Putamen (tissue), 1 donor: ENCODE measurements around the gene HPN.
A peak's percentile ranks its signal among the peaks of the same experiment; 100 is the strongest.
"Not testable (repeated sequence)": the region's sequence is repeated elsewhere in the genome, so short reads cannot be mapped to it uniquely, and the experiment has no call there.

Experiments used
- DNase-seq: peaks from one replicate; pipeline ENCODE4 v3.0.0-alpha.2; 2016; ENCODE audit warnings: low spot score

The HPN gene

DNA sequence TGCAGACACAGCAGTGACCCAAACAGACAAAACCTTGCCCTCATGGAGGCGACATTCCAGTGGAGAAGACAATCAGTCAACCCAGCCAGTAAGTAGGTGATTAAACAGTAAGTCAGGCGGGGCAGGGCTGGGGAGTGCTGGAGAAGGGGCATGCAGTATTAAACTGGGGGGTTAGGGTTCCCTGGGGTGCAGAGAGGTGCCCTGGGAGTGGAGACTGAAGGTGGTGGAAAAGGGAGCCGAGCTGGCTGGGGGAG is 42.9 kb downstream of the HPN start:
- no peak for DNase-seq

DNA sequence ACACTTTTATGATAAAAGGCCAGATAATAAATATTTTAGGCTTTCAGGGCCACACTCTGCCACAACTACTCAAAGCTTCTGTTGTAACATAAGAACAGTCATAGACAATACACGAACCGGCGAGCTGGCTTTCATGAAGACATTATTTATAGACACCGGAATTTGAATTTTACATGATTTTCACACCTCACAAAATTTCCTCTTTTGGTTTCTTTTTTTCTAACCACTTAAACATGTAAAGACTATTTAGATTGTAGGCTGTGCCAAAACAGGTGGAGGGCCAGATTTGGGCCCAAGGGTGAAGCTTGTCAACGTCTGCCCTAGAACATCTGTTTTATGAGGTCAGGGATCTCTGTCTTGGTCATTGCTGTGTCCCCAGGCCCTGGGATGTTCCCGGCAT is 44.4 kb downstream of the HPN start:
- no peak for DNase-seq

DNA sequence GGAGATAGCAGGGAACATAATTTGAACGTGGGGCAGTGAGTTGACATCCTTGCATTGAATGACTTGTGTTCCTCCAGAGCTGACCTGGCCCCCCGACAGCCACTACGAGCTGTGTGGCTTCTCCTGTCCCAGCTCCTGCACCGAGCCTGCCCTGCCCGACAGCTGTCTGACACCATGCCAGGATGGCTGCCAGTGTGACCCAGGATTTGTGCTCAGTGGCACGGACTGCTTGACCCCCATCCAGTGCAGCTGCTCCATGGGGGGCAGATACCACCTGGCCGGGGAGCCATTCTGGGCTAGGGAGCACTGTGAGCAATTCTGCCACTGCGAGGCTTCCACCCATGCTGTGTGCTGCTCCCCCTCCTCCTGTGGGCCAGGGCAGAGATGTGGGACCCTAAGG is 44.9 kb downstream of the HPN start:
- DNase-seq: no peak

GRCh38 chr19:35087393-35087792 is 45.9 kb downstream of the HPN start:
- DNase-seq: no peak

- no peak for DNase-seq
Observed at GRCh38 chr19:35088131-35088913, 46.8 kb downstream of the HPN start.

- DNase-seq: no peak
Observed at GRCh38 chr19:35089554-35089953, 48.0 kb downstream of the HPN start.

GRCh38 chr19:35090160-35090505 is 48.6 kb downstream of the HPN start:
- DNase-seq: no peak

- peak; percentile 64 for DNase-seq
Observed at GRCh38 chr19:35090506-35091214, 49.1 kb downstream of the HPN start.

GRCh38 chr19:35093430-35093829 is 51.9 kb downstream of the HPN start:
- no peak for DNase-seq

- no peak for DNase-seq
Observed at GRCh38 chr19:35093941-35094647, 52.6 kb downstream of the HPN start.

DNA sequence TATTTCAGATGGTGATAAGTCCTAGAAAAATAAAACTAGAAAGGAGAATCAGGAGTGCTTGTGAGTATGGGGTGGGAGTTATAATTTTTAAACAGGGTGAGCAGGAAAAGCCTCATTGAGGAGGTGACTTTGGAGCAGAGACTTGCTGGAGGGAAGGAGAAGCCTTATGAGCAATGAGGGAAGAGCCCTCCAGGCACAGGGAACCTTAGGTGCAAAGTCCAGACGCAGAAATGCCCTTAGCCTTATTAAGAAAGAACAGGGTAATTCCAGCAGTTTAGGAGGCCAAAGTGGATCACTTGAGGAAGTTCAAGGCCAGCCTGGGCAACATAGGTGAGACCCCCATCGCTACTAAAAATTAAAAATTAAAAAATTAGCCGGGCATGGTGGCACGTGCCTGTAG is 53.1 kb downstream of the HPN start:
- no peak for DNase-seq

DNA sequence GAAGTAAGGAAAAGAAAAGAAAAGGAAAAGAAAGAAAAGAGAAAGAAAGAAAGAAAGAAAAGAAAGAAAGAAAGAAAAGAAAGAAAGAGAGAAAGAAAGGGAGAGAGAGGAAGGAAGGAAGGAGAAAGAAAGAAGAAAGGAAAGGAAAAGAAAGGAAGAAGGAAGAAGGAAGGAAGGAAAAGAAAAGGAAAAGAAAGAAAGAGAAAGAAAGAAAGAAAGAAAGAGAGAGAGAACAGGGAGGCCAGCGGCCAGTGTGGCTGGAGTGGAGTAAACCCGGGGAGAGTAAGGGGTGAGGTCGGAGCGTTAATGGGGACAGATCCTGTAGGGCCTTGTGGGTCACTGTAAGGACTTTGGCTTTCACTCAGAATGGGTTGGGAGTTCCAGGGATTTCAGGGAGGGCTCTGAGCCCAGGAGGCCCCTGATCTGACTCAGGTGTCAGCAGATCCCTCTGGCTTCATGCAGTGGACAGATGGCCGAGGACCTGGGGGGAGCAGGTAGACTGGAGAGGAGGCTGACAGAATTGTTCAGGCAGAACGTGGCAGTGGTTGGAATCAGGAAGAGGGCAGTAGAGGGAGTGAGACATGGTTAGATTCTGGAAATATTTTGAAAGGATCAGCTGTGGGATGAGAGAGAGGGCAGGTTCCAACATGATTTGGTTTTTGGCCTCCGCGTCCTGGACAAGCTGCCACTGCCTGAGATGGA is 54.3 kb downstream of the HPN start:
- DNase-seq: no peak

DNA sequence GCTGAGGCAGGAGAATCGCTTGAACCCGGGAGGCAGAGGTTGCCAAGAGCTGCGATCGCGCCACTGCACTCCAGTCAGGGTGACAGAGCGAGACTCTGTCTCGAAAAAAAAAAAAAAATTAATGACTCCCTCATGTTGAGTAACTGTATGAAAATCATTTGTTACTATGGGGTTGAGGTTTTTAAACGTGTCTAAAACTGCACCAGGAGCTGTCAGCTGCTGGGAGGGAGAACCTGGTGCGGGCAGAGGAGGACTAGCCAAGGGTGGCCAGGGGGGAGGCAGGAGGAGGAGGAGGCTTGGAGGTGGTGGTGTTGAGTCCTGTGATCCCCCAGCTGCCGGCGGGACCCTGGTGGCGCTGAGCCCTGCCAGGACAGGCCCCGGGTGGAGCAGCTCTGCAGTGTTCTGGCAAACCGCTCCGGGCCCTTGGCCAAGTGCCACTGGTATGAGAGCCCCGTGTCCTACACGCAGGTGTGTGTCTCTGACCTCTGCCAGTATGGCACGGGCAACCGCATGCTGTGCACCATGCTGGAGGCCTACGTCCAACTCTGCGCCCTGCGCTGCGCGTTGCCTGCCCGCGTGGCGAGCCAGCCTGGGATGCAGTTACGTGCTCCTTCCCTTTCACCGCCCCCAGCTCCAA is 57.0 kb downstream of the HPN start:
- no peak for DNase-seq

GRCh38 chr19:35099155-35099896 is 57.8 kb downstream of the HPN start:
- no peak for DNase-seq

DNA sequence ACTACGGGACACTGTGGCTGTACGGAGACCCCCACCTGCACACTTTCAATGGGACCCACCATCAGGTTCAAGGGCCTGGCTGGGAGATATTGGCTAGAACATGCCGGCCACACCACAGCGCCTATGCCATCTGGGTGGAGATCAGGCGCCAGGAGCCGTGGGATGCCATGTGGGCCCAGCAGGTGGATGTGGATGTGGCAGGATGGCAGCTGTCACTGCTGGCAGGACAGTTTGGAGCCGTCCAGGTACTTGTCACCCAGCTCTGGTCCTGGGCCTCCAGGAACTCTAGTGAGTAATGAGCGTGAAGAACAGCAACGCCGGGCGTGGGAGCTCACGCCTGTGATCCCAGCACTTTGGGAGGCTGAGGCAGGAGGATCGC is 58.4 kb downstream of the HPN start:
- no peak for DNase-seq

DNA sequence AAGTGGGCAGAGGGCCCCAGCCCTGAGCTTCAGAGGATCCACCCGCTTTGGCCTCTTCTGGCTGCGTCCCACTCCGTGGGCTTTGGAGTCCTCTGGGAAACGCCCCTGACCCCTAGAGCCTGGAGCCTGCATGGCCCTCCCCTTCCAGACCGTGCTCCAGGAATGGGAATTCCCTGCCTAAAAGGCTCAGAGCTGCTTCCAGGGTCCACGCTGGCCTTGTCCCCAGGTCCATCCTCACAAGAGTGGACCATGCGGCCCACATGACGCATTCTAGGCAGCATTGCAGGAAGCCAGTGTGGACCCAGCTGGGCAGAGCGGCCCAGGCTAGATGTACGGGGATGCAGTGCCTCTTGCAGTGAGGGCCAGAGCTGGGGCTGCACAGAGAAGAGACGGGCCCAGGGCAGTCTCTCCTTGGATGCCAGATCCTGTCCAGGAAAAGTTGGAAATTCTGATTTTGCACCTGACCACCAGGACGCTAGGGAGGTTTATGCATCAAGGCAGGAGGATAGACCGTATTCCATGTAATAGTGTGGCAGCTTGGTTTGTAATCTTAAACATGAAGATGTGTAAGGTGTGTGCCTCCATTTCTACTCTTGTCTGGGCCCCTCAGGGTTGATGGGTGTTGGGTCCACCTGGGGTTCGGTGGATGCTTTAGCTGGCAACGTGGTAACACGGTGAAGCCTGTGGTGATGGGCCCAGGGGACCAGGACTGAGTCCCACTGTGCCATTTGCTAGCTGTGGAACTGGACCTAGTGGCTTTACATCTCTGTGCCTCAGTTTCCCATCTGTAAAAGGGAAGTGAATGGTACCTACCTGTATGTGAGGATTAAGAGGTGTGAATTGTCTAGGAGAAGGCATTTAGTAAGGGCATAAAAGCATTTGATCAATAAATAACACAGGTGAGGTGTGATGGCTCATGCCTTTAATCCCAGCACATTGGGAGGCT is 59.3 kb downstream of the HPN start:
- DNase-seq: no peak

DNA sequence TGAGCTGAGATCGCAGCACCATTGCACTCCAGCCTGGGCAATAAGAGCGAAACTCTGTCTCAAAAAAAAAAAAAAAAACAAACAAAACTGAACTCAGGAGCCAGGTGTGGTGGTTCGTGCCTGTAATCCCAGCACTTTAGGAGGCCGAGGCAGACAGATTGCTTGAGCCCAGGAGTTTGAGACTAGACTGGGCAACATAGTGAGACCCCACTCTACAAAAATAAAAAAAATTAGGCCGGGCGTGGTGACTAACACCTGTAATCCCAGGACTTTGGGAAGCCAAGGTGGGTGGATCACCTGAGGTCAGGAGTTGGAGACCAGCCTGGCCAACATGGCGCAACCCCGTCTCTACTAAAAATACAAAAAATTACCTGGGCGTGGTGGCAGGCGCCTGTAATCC is 60.4 kb downstream of the HPN start:
- not testable (repeated sequence) for DNase-seq

- not testable (repeated sequence) for DNase-seq
Observed at GRCh38 chr19:35103614-35104013, 62.1 kb downstream of the HPN start.

GRCh38 chr19:35104361-35104760 is 62.8 kb downstream of the HPN start:
- DNase-seq: no peak

DNA sequence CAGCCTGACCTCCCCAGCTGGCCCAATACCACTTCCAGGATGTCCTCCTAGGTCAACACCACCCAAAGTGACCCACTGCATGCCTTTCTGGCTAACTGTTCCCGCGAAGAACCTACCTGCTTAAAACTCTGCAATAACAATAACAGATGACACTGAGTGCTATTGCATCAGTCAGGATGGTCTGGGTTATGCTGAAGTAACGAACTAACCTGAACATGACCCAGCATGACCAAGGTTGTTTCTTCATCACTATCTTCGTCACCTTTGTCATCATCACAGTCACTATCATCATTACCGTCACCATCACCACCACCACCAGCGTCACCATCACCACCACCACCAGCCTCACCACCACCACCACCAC is 63.5 kb downstream of the HPN start:
- no peak for DNase-seq
